HG03196 (cell line): Measurements from ENCODE around the gene ITGB6.

ENCODE experiments used
- ATAC-seq: cut with Tn5 transposase; IDR thresholded peaks from one replicate; pipeline ENCODE4 v1.9.1; 2021; ENCODE audit not compliant: unreplicated experiment

The ITGB6 gene

DNA sequence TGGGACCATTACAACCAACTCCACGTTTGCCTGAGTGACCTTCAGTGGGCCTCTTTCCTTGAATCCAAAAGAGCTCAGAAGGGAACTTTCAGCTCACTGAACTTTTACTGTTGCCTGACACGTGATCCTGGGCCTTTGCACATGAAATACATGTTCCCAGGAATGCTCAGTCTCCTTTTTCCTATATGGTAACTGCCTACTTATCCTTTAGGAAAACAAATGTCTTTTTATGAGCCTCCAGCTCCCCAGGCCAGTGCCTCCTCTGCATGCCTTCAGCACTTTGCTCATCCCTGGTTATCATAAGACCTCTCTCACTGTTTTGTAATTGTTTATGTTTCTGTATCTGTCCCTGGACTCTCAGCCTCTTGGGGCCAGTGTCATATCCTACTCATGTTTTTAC lies 142.7 kb downstream of the ITGB6 start:
- ATAC-seq = no peak

DNA sequence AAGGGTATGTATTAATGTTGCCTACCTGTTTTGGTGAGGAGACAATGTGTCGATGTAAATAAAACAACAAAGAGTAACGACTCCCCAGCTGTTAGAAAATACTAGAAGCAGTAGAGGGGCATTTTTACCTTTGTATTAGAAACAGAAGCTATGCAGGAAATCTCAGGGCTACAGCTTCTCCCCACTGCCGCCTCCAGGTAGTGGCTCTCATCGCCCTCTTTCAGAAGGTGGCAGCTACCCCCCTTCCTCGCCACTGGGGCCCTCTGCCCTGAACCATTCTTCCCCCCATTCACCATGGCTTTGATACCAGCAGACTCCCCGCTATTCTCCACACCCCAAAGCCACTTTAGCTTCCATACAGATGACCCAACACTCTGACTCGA lies 144.4 kb downstream of the ITGB6 start:
- no peak for ATAC-seq

- no peak for ATAC-seq
These were observed 144.9 kb downstream of the ITGB6 start for GRCh38 chr2:160054984-160055725.

- ATAC-seq = no peak
These were observed 146.1 kb downstream of the ITGB6 start for GRCh38 chr2:160053946-160054345.

- ATAC-seq = no peak
These were observed 147.5 kb downstream of the ITGB6 start for GRCh38 chr2:160052531-160052930.

GRCh38 chr2:160051371-160051800 lies 148.7 kb downstream of the ITGB6 start:
- ATAC-seq = no peak

DNA sequence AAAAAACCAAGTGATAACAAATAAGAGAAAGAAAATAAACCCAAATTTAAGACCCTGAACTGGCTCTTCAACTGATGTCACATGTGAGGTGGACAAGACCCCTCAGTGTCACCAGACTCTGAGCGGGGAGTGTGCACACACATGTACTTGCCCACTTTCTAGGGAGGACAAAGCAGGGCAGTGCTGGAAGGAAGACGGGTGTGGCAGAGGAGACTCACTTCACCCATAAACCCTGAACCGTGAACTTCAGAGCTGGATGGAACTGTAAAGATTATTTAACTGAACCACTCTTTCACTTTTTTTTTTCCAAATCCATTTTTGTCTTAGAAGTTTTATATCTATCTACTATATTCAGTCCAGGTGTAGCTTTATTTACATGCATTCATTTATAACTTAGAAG lies 149.9 kb downstream of the ITGB6 start:
- ATAC-seq = no peak
